Parathyroid adenoma (tissue), 2 donors: Measurements from ENCODE around the gene CHST11.

Experiments
- H2AFZ ChIP-seq: fragments of 300-600 bp; sonication (generic); one replicate; pipeline ENCODE4 v1.7.0; 2017; ENCODE audit warnings: antibody characterized with exemption, mild to moderate bottlenecking
- H3K27ac ChIP-seq: fragments of 300-600 bp; sonication (generic); one replicate; pipeline ENCODE4 v1.7.0; 2017
- H3K27me3 ChIP-seq: fragments of 300-600 bp; sonication (generic); one replicate; pipeline ENCODE4 v1.7.0; 2017; ENCODE audit warnings: low read length; ENCODE audit not compliant: control insufficient read depth, insufficient read depth
- H3K36me3 ChIP-seq: fragments of 300-600 bp; sonication (generic); one replicate; pipeline ENCODE4 v1.7.0; 2017; ENCODE audit warnings: low read length; ENCODE audit not compliant: control insufficient read depth, insufficient read depth
- H3K4me1 ChIP-seq: fragments of 300-600 bp; sonication (generic); one replicate; pipeline ENCODE4 v1.7.0; 2017; ENCODE audit warnings: control low read depth
- H3K4me2 ChIP-seq: fragments of 300-600 bp; sonication (generic); one replicate; pipeline ENCODE4 v1.7.0; 2017; ENCODE audit warnings: low read length
- H3K4me3 ChIP-seq: fragments of 300-600 bp; sonication (generic); one replicate; pipeline ENCODE4 v1.7.0; 2017; ENCODE audit warnings: low read depth, low read length
- H3K79me2 ChIP-seq: fragments of 300-600 bp; sonication (generic); one replicate; pipeline ENCODE4 v1.7.0; 2017; ENCODE audit warnings: control low read depth
- H3K9ac ChIP-seq: fragments of 300-600 bp; sonication (generic); one replicate; pipeline ENCODE4 v1.7.0; 2017; ENCODE audit warnings: mild to moderate bottlenecking
- H3K9me3 ChIP-seq: fragments of 300-600 bp; sonication (generic); one replicate; pipeline ENCODE4 v1.7.0; 2017; ENCODE audit warnings: low read length; ENCODE audit not compliant: control insufficient read depth
- CTCF ChIP-seq: fragments of 300-600 bp; sonication (generic); IDR thresholded peaks from one replicate; pipeline ENCODE4 v1.7.0; 2017; ENCODE audit warnings: antibody characterized with exemption, mild to moderate bottlenecking
- donor health status: primary hyperparathyroidism.

CHST11 gene

GRCh38 chr12:104504146-104504545, 47.4 kb downstream of the CHST11 start:
- no peak overlapping the region for H3K9ac ChIP-seq
- no peaks in the 10 kb centered on the region for H3K27me3 ChIP-seq
- no peak overlapping the region for H3K27ac ChIP-seq
- H2AFZ ChIP-seq = no peak overlapping the region
- H3K79me2 ChIP-seq = no peaks in the 10 kb centered on the region
- TF ChIP-seq CTCF = no peak
- no peak overlapping the region for H3K4me3 ChIP-seq
- H3K4me1 ChIP-seq = no peaks in the 10 kb centered on the region
- H3K9me3 ChIP-seq = no peaks in the 10 kb centered on the region
- no peaks in the 10 kb centered on the region for H3K36me3 ChIP-seq
- H3K4me2 ChIP-seq = no peak overlapping the region

DNA sequence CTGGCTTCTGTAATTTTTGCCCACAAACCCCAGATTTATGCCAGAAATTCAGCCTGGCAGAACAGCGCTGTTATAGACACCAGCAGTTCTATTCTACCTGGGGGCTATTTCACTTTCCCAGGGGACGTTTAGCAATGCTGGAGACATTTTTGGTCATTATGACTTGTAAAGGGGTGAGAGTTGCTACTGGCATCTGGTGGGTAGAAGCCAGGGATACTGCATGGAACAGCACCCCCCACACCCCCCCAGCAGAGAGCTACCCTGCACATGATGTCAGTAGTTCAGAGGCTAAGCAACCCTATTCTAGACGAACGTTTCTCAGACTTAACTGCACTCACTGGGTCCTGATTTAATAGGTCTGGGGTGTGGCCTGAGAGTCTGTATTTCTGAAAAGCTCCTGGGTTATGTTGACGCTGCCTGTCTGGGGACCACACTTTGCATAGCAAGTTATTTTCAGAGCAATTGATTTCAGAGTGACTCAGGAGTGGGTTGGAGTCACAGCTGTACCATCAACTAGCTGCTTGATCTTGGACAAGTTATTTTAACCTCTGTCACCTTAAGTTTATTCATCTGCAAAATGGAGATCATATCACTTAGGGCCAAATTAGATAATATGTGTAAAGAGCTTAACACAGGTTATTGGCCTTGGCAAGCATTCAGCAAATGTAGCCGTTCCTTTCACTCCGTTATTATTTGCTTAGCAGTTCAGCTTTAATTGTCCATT, 48.5 kb downstream of the CHST11 start:
- TF ChIP-seq CTCF = no peak
- H3K4me1 ChIP-seq = no peaks in the 10 kb centered on the region

DNA sequence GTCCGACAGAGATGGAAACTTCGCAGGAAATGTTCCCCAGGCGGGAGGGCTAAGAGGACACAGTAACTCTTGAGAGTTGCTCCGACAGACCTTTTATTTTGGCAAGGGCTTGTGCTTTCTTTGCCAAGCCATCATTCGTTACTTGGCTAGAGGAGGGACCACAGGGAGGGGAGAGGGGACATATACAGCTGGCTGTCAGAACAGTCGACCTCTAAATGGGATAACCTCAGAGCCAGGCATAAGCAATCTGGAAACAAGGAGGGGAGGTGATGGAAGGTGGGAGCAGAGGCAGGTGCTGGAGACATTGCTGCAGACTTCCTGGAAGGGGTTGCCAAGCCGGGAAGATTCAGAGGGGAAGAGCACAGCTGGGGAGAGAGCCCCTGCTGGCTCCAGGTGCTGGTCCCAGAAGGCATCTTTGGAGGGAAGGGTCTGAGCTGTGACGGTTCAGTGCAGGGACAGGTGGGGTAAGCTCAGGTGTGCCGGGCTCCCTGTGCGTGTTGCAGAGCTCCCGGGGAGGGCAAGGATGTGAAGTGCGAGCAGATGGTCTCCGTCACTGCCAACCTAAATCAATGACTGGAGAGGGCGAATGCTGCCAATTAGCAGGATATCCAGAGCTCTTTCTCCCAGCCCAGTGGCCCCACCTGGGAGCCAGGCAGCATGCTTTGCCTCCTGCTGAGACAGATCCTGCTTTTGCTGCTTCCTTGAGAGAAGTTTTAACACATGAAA, 50.1 kb downstream of the CHST11 start:
- Histone ChIP-seq H2AFZ (no peak overlapping the region), H3K4me2 (no peak overlapping the region), H3K27me3 (no peaks in the 10 kb centered on the region), H3K9ac (no peak overlapping the region), H3K4me1 (no peaks in the 10 kb centered on the region), H3K4me3 (no peak overlapping the region), H3K36me3 (no peaks in the 10 kb centered on the region), H3K79me2 (no peaks in the 10 kb centered on the region), H3K27ac (no peak overlapping the region), H3K9me3 (no peaks in the 10 kb centered on the region)
- no peak for TF ChIP-seq CTCF

More for the DNA sequence above, 48.5 kb downstream of the CHST11 start:
- no peak overlapping the region for H3K27ac ChIP-seq
- no peaks in the 10 kb centered on the region for H3K27me3 ChIP-seq
- no peaks in the 10 kb centered on the region for H3K36me3 ChIP-seq
- H3K79me2 ChIP-seq = no peaks in the 10 kb centered on the region
- no peaks in the 10 kb centered on the region for H3K9me3 ChIP-seq
- H3K9ac ChIP-seq = no peak overlapping the region
- H3K4me3 ChIP-seq = no peak overlapping the region
- H2AFZ ChIP-seq = no peak overlapping the region
- H3K4me2 ChIP-seq = no peak overlapping the region

DNA sequence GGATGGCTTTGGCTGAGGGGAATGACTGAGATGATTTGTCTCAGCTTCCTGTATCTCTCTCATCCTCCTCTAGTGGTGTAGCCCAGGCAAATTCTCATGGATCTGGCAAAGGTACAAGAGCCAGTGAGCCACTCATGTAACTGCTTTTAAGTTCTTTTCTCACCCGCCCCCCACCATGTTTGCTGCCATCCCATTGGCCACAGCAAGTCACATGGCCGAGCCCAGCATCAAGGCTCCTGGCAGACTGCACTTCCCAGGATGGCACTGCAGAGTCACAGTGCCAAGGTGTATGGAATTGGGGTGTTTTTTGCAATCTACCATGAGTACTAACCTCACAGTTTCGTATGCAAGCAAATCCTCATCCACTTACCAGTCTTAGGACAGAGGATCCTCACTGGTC, 50.9 kb downstream of the CHST11 start:
- TF ChIP-seq CTCF = no peak
- H3K4me1 ChIP-seq = no peaks in the 10 kb centered on the region
- no peak overlapping the region for H3K4me3 ChIP-seq

More for the DNA sequence above, 50.9 kb downstream of the CHST11 start:
- Histone ChIP-seq H3K36me3 (no peaks in the 10 kb centered on the region), H3K9me3 (no peaks in the 10 kb centered on the region), H3K9ac (no peak overlapping the region), H3K27me3 (no peaks in the 10 kb centered on the region), H3K27ac (no peak overlapping the region), H3K79me2 (no peaks in the 10 kb centered on the region), H3K4me2 (no peak overlapping the region), H2AFZ (no peak overlapping the region)
